H1 (cell line): ENCODE measurements around the gene ARHGAP8. TPM values are rescaled to one million over a fixed set of nuclear protein-coding genes. Genes with fewer than 3 reads are reported as not detected.
"Not testable (repeated sequence)": the region's sequence is repeated elsewhere in the genome, so short reads cannot be mapped to it uniquely, and the experiment has no call there.

Experiments used
- CTCF ChIA-PET: fragments of 300-600 bp; sonication (Branson Sonifier 250); formaldehyde crosslinking; loops from one replicate; lab custom pipeline; 2021; ENCODE audit not compliant: partially characterized antibody; lab: Charles Lee
- POLR2A ChIA-PET: fragments of 300-600 bp; sonication (Branson Sonifier 250); formaldehyde crosslinking; loops from one replicate; lab custom pipeline; 2021; ENCODE audit warnings: inconsistent platforms; ENCODE audit not compliant: partially characterized antibody; lab: Charles Lee
- DNase-seq, 2 experiments: peaks; one replicate each; pipeline versions ENCODE4 v3.0.0 to v3.0.0-alpha.2; 2010 to 2022; ENCODE audit warnings: low spot score in 2 of 2, low read depth in 1 of 2, mixed read lengths in 1 of 2
- FAIRE-seq: peaks from 2 replicates; lab custom pipeline; 2011; peaks lifted over from hg19 to GRCh38; lab: Jason Lieb, UNC
- H2AFZ ChIP-seq: 2 replicates; pipeline ENCODE4 v1.8.1; 2012; ENCODE audit warnings: low read length, inconsistent platforms
- H2AK5ac ChIP-seq: 2 replicates; pipeline ENCODE4 v1.6.1; 2013; ENCODE audit warnings: low read depth, low read length
- H2BK120ac ChIP-seq: replicated peaks from 2 replicates; pipeline ENCODE3; 2013; ENCODE audit warnings: low read depth, low read length, inconsistent platforms
- H2BK12ac ChIP-seq: 2 replicates; pipeline ENCODE4 v1.6.1; 2013; ENCODE audit warnings: low read depth, low read length
- H2BK15ac ChIP-seq: 2 replicates; pipeline ENCODE4 v1.6.1; 2013; ENCODE audit warnings: low read length
- H2BK20ac ChIP-seq: 2 replicates; pipeline ENCODE4 v1.6.1; 2013; ENCODE audit warnings: low read length
- H2BK5ac ChIP-seq: 2 replicates; pipeline ENCODE4 v1.6.1; 2013; ENCODE audit warnings: low read depth, low read length
- H3K14ac ChIP-seq: 2 replicates; pipeline ENCODE4 v1.6.1; 2013; ENCODE audit warnings: inconsistent platforms; ENCODE audit not compliant: insufficient read length
- H3K18ac ChIP-seq: 2 replicates; pipeline ENCODE4 v1.6.1; 2013; ENCODE audit warnings: low read length; ENCODE audit errors: extremely low read depth
- H3K23ac ChIP-seq: 2 replicates; pipeline ENCODE4 v1.6.1; 2013; ENCODE audit warnings: inconsistent platforms; ENCODE audit not compliant: insufficient read length
- H3K23me2 ChIP-seq: 2 replicates; pipeline ENCODE4 v1.6.1; 2013; ENCODE audit warnings: low read depth, low read length
- H3K27ac ChIP-seq: 2 replicates; pipeline ENCODE4 v1.6.1; 2011; ENCODE audit warnings: low read depth, low read length, inconsistent platforms
- H3K27me3 ChIP-seq, 4 experiments: replicated peaks in 1 of 4; 1 replicate in 1 of 4; 2 replicates in 3 of 4; pipeline versions ENCODE4 v1.6.1 to v1.8.1; 2011 to 2013; ENCODE audit warnings: low read length in 3 of 4, mild to moderate bottlenecking in 3 of 4, inconsistent platforms in 2 of 4, mixed read lengths in 2 of 4, moderate library complexity in 1 of 4; ENCODE audit not compliant: control insufficient read depth in 3 of 4, insufficient read depth in 3 of 4; ENCODE audit errors: extremely low read depth in 1 of 4
- H3K36me3 ChIP-seq, 4 experiments: 2 replicates each; pipeline versions ENCODE4 v1.6.1 to v1.8.1; 2011 to 2013; ENCODE audit warnings: mild to moderate bottlenecking in 4 of 4, low read length in 3 of 4, moderate library complexity in 2 of 4, control low read depth in 1 of 4, inconsistent platforms in 1 of 4; ENCODE audit not compliant: insufficient read depth in 4 of 4, control insufficient read depth in 2 of 4
- H3K4ac ChIP-seq: replicated peaks from 2 replicates; pipeline ENCODE3; 2013; ENCODE audit warnings: low read length, low read depth, mixed read lengths, inconsistent platforms; ENCODE audit not compliant: insufficient read length
- H3K4me1 ChIP-seq, 4 experiments: replicated peaks in 1 of 4; 1 replicate in 1 of 4; 2 replicates in 3 of 4; pipeline versions ENCODE4 v1.6.1 to v1.8.1; 2011 to 2013; ENCODE audit warnings: low read length in 3 of 4, inconsistent platforms in 2 of 4, mixed read lengths in 1 of 4; ENCODE audit not compliant: insufficient read depth in 4 of 4, control insufficient read depth in 3 of 4
- H3K4me2 ChIP-seq, 2 experiments: 2 replicates each; pipeline versions ENCODE4 v1.6.1 to v1.8.1; 2011 to 2013; ENCODE audit warnings: low read depth in 2 of 2, low read length in 2 of 2, control low read depth in 1 of 2, inconsistent platforms in 1 of 2, mild to moderate bottlenecking in 1 of 2; ENCODE audit not compliant: insufficient read depth in 1 of 2
- H3K4me3 ChIP-seq, 4 experiments: fragments of 200-600, 300-600 bp in 1 of 4; sonication (generic), shearing (Covaris generic), sonication (Bioruptor Twin) in 1 of 4; 2 replicates each; pipeline versions ENCODE4 v1.5.1 to v1.8.1; 2011 to 2016; ENCODE audit warnings: low read length in 4 of 4, low read depth in 3 of 4, control low read depth in 2 of 4, inconsistent platforms in 2 of 4, mild to moderate bottlenecking in 2 of 4, mixed read lengths in 1 of 4, moderate library complexity in 1 of 4; ENCODE audit not compliant: insufficient read depth in 2 of 4; ENCODE audit errors: extremely low read depth in 1 of 4
- H3K56ac ChIP-seq: replicated peaks from 2 replicates; pipeline ENCODE3; 2013; ENCODE audit warnings: low read depth, mild to moderate bottlenecking, mixed read lengths, low read length, inconsistent platforms; ENCODE audit not compliant: insufficient read length
- H3K79me1 ChIP-seq: 2 replicates; pipeline ENCODE4 v1.6.1; 2013; ENCODE audit warnings: low read depth, low read length, control low read depth
- H3K79me2 ChIP-seq, 2 experiments: 2 replicates each; pipeline versions ENCODE4 v1.6.1 to v1.8.1; 2012 to 2013; ENCODE audit warnings: low read length in 2 of 2, mild to moderate bottlenecking in 2 of 2, inconsistent platforms in 1 of 2; ENCODE audit not compliant: insufficient read depth in 2 of 2, control insufficient read depth in 1 of 2
- H3K9ac ChIP-seq, 4 experiments: replicated peaks in 1 of 4; 1 replicate in 1 of 4; 2 replicates in 3 of 4; pipeline versions ENCODE4 v1.6.1 to v1.8.1; 2011 to 2013; ENCODE audit warnings: low read depth in 3 of 4, low read length in 3 of 4, control low read depth in 2 of 4, mild to moderate bottlenecking in 2 of 4, moderate library complexity in 2 of 4, inconsistent platforms in 1 of 4; ENCODE audit errors: extremely low read depth in 1 of 4
- H3K9me3 ChIP-seq, 2 experiments: 2 replicates each; pipeline versions ENCODE4 v1.6.1 to v1.8.1; 2012 to 2013; ENCODE audit warnings: mild to moderate bottlenecking in 2 of 2, moderate library complexity in 2 of 2, control low read depth in 1 of 2, inconsistent platforms in 1 of 2, low read depth in 1 of 2, low read length in 1 of 2, mixed read lengths in 1 of 2; ENCODE audit not compliant: insufficient read depth in 2 of 2
- H4K20me1 ChIP-seq, 2 experiments: replicated peaks in 1 of 2; 2 replicates each; pipeline versions ENCODE3 to v1.8.1; 2011 to 2013; ENCODE audit warnings: inconsistent platforms in 2 of 2, low read length in 2 of 2, mild to moderate bottlenecking in 1 of 2; ENCODE audit not compliant: insufficient read depth in 2 of 2, control insufficient read depth in 1 of 2
- H4K5ac ChIP-seq: 2 replicates; pipeline ENCODE4 v1.6.1; 2013; ENCODE audit warnings: low read length, low read depth, mixed read lengths, inconsistent platforms; ENCODE audit not compliant: insufficient read length
- H4K8ac ChIP-seq: 2 replicates; pipeline ENCODE4 v1.8.0; 2013; ENCODE audit warnings: mild to moderate bottlenecking, moderate library complexity, low read length, inconsistent platforms; ENCODE audit not compliant: insufficient read depth; ENCODE audit errors: extremely low read depth
- H4K91ac ChIP-seq: replicated peaks from 2 replicates; pipeline ENCODE3; 2013; ENCODE audit warnings: low read length, mixed read lengths, inconsistent platforms; ENCODE audit not compliant: insufficient read length
- WGBS, 2 experiments: shearing (Covaris generic) in 1 of 2; methylation state at CpG; one replicate each; pipeline versions ENCODE4 v1.1.6 to v1.1.7; 2013 to 2015; ENCODE audit warnings: low lambda C conversion rate in 2 of 2, mixed read lengths in 2 of 2, inconsistent platforms in 1 of 2, low coverage in 1 of 2, missing lambda C conversion rate in 1 of 2; ENCODE audit not compliant: insufficient replicate concordance in 2 of 2, insufficient coverage in 1 of 2, insufficient read length in 1 of 2; ENCODE audit errors: extremely low coverage in 1 of 2, missing lambda C conversion rate in 1 of 2; 5-methylcytosine and 5-hydroxymethylcytosine counted together
- polyA plus RNA-seq, 7 experiments: library from polyadenylated mRNA; depleted of rRNA in 3 of 7; stranded (reverse) in 5 of 7; unstranded in 2 of 7; fragments of >200 nt in 5 of 7; fragments of 200-250 nt in 2 of 7; gene quantifications; 1 replicate in 5 of 7; 2 replicates in 1 of 7; 4 replicates in 1 of 7; pipeline versions ENCODE4 v1.2.1 to v1.2.3, GENCODE V29; 2011 to 2013; ENCODE audit warnings: missing spikeins in 2 of 7, mixed read lengths in 2 of 7
- total RNA-seq: library from RNA; stranded (reverse); fragmentation: NEBNext Ultra II Directional; extraction: Animal tissue kit (Norgen Biotek cat#: 25700); gene quantifications from 2 replicates; pipeline ENCODE4 v1.2.1, GENCODE V29; 2021

The ARHGAP8 gene
- total and polyA plus RNA-seq, 2 of the 8 experiments (the other 6 are each of a cell fraction or from before 2014, with no cell fraction given), result 35.6 to 47.7 TPM

DNA sequence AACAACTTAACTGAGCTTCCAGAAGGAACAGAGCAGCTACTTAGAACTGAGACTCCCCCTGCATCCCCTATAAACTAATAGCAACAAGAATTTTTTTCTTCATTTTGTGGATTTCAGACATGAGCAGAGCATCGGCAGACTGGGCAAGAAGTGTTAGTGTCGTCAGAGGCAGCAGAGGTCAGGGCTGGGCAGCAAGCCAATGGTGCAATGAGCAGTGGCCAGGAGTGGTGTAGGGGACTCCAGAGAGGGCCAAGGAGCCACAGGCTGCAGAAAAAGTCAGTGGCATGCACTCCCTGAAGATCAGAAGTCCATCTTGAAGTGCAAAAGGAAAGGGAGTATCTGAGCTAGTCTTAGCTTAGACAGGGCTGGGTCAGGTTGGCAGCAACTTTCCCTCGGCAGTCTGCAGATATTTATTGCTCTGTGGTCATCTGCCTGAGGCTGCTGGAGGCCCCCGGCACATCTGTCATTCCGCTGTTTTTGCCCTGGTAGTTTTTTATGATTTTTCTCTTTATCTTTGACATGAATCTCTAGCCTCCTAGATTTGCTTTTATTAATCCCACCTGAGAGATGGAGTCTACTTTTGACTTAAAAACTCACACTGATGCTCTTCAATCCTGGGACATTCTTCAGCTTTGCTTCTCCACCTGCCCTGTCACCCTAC is 152.2 kb downstream of the ARHGAP8 start:
- DNase-seq, H2BK15ac ChIP-seq, H2BK5ac ChIP-seq, H3K79me1 ChIP-seq, H3K27me3 ChIP-seq, H3K9ac ChIP-seq, H2BK12ac ChIP-seq, H2BK120ac ChIP-seq, H3K23ac ChIP-seq, H4K91ac ChIP-seq, H4K5ac ChIP-seq, H2AK5ac ChIP-seq, H2BK20ac ChIP-seq, H3K27ac ChIP-seq, H4K8ac ChIP-seq, H3K18ac ChIP-seq, H3K4ac ChIP-seq, H3K4me1 ChIP-seq, H3K14ac ChIP-seq, H3K4me2 ChIP-seq, H4K20me1 ChIP-seq, H2AFZ ChIP-seq, H3K79me2 ChIP-seq, H3K23me2 ChIP-seq, H3K56ac ChIP-seq, H3K4me3 ChIP-seq: not testable (repeated sequence)
- Histone ChIP-seq H3K36me3 (peaks cover 0 to 32% (median 13%) of the 10 kb centered on the region in 4 experiments; a peak in 5 of 8 replicates), H3K9me3 (peaks cover 11 to 15% of the 10 kb centered on the region in 2 experiments; a peak in 3 of 4 replicates)
- 100% methylated on average over 3 of the region's 5 CpGs; no CpG with 5 or more reads in 1 of the 2 experiments for WGBS, 2 experiments
- ChIA-PET CTCF (interaction anchor here (1.0 to 1.2 kb wide), 2 partner anchors 14 to 86 kb away, joined by 3 read pairs; no protein-coding TSS in a partner anchor), POLR2A (interaction anchor here (1.1 kb wide), 1 partner anchor 68 kb away, joined by 3 read pairs; no protein-coding TSS in a partner anchor)
- FAIRE-seq, result peak; percentile 83
